GM12878 (cell line): Measurements from ENCODE around the gene MSL2. TPM values are rescaled to one million over a fixed set of nuclear protein-coding genes. Genes with fewer than 3 reads are reported as not detected.

ENCODE experiments used
- ATAC-seq: fragments of 200-7000 bp; cut with Tn5 transposase; 3 replicates; pipeline ENCODE4 v1.9.1; 2020; ENCODE audit warnings: mild to moderate bottlenecking, moderate library complexity
- BruUV-seq: library from RNA; stranded (reverse); fragments of 400-500 nt; replicated peaks from 2 replicates; lab custom pipeline; 2021; lab: Mats Ljungman, UMichigan
- CTCF ChIA-PET: fragments of 300-600 bp; sonication (Branson Sonifier 250); formaldehyde crosslinking; extraction: SDS; loops from one replicate; lab custom pipeline; 2021; ENCODE audit warnings: inconsistent platforms; lab: Yijun Ruan, JAX
- POLR2A ChIA-PET: fragments of 350-600 bp; formaldehyde crosslinking; extraction: SDS; loops from one replicate; lab custom pipeline; 2021; ENCODE audit warnings: inconsistent platforms; lab: Charles Lee
- RAD21 ChIA-PET: fragments of 300-600 bp; sonication (Branson Sonifier 250); formaldehyde crosslinking; loops from one replicate; lab custom pipeline; 2023; ENCODE audit warnings: antibody characterized with exemption; ENCODE audit not compliant: unreplicated experiment; lab: Charles Lee
- SMC1A ChIA-PET: fragments of 300-600 bp; sonication (Branson Sonifier 250); formaldehyde crosslinking; loops from one replicate; lab custom pipeline; 2023; ENCODE audit not compliant: unreplicated experiment, uncharacterized antibody; lab: Charles Lee
- DNase-seq: peaks from one replicate; pipeline ENCODE4 v3.0.0-alpha.2; 2011; ENCODE audit warnings: low read depth, low spot score
- FAIRE-seq: peaks from 3 replicates; lab custom pipeline; 2011; peaks lifted over from hg19 to GRCh38; lab: Jason Lieb, UNC
- H2AFZ ChIP-seq: 2 replicates; pipeline ENCODE4 v1.6.0; 2011; ENCODE audit warnings: low read depth, low read length, control low read depth; ENCODE audit not compliant: control insufficient read depth
- H3K27ac ChIP-seq: 2 replicates; pipeline ENCODE4 v1.5.1; 2011; ENCODE audit warnings: control low read depth; ENCODE audit not compliant: control insufficient read depth, insufficient read depth
- H3K27me3 ChIP-seq, 2 experiments: replicated peaks in 1 of 2; 2 replicates each; pipeline versions ENCODE4 v1.6.0 to v1.6.1; 2011; ENCODE audit warnings: low read length in 1 of 2; ENCODE audit not compliant: control insufficient read depth in 2 of 2, insufficient read depth in 2 of 2
- H3K36me3 ChIP-seq, 2 experiments: 2 replicates each; pipeline ENCODE4 v1.5.1; 2011; ENCODE audit warnings: low read length in 1 of 2; ENCODE audit not compliant: control insufficient read depth in 2 of 2, insufficient read depth in 2 of 2
- H3K4me1 ChIP-seq: 2 replicates; pipeline ENCODE4 v1.6.1; 2011; ENCODE audit warnings: mild to moderate bottlenecking, low read length, moderate library complexity, mixed read lengths; ENCODE audit not compliant: control insufficient read depth, insufficient read depth
- H3K4me2 ChIP-seq: 2 replicates; pipeline ENCODE4 v1.6.0; 2011; ENCODE audit warnings: control low read depth; ENCODE audit not compliant: control insufficient read depth, insufficient read depth
- H3K4me3 ChIP-seq: fragments of 200-600 bp; sonication (generic); 2 replicates; pipeline ENCODE4 v1.5.1; 2016
- H3K79me2 ChIP-seq: 2 replicates; pipeline ENCODE4 v1.6.0; 2011; ENCODE audit warnings: low read length; ENCODE audit not compliant: control insufficient read depth, insufficient read depth
- H3K9ac ChIP-seq: 2 replicates; pipeline ENCODE4 v1.8.0; 2011; ENCODE audit warnings: low read length, control low read depth, mixed read lengths; ENCODE audit not compliant: control insufficient read depth, insufficient read depth
- H3K9me3 ChIP-seq: replicated peaks from 3 replicates; pipeline ENCODE4 v1.5.1; 2011; ENCODE audit warnings: mild to moderate bottlenecking, low read length; ENCODE audit not compliant: control insufficient read depth, insufficient read depth
- H4K20me1 ChIP-seq: 2 replicates; pipeline ENCODE4 v1.6.0; 2011; ENCODE audit not compliant: control insufficient read depth, insufficient read depth
- BCL11A ChIP-seq: IDR thresholded peaks from 2 replicates; pipeline ENCODE4 v1.6.1; 2011; ENCODE audit warnings: low read depth, low read length
- BRCA1 ChIP-seq: IDR thresholded peaks from 2 replicates; pipeline ENCODE4 v1.6.1; 2011; ENCODE audit warnings: low read depth, low read length, improper control_type of control experiment
- DPF2 ChIP-seq: fragments of 450-650 bp; IDR thresholded peaks from 2 replicates; pipeline ENCODE4 v1.6.1; 2017; ENCODE audit warnings: mild to moderate bottlenecking
- EP300 ChIP-seq, 2 experiments: fragments of 150-350 bp in 1 of 2; IDR thresholded peaks; 2 replicates each; pipeline ENCODE4 v1.6.1; 2011 to 2012; ENCODE audit warnings: low read depth in 2 of 2, low read length in 2 of 2, borderline replicate concordance in 1 of 2, improper control_type of control experiment in 1 of 2, inconsistent platforms in 1 of 2; ENCODE audit not compliant: control insufficient read depth in 1 of 2
- GATAD2B ChIP-seq: fragments of 450-650 bp; conservative IDR thresholded peaks from 2 replicates; pipeline ENCODE4 v1.6.1; 2017; ENCODE audit warnings: low read depth, mild to moderate bottlenecking, moderate library complexity
- IKZF1 ChIP-seq: fragments of 450-650 bp; conservative IDR thresholded peaks from 2 replicates; pipeline ENCODE4 v1.6.1; 2017; ENCODE audit warnings: antibody characterized with exemption, mild to moderate bottlenecking
- MXI1 ChIP-seq: fragments of 150-350 bp; IDR thresholded peaks from 2 replicates; pipeline ENCODE4 v1.6.1; 2011; ENCODE audit warnings: low read depth, mild to moderate bottlenecking, inconsistent platforms, low read length, improper control_type of control experiment
- NRF1 ChIP-seq: conservative IDR thresholded peaks from 2 replicates; pipeline ENCODE4 v1.6.1; 2011; ENCODE audit warnings: mild to moderate bottlenecking, low read depth, low read length, improper control_type of control experiment
- POLR2A ChIP-seq: IDR thresholded peaks from 2 replicates; pipeline ENCODE4 v1.6.1; 2011; ENCODE audit warnings: low read depth, mild to moderate bottlenecking, low read length
- SIX5 ChIP-seq: IDR thresholded peaks from 2 replicates; pipeline ENCODE4 v1.6.1; 2011; ENCODE audit warnings: mild to moderate bottlenecking, low read depth, low read length, moderate library complexity; ENCODE audit not compliant: severe bottlenecking
- SP1 ChIP-seq: IDR thresholded peaks from one replicate; pipeline ENCODE4 v1.6.1; 2011; ENCODE audit warnings: low read depth, low read length
- SRF ChIP-seq, 2 experiments: IDR thresholded peaks; 2 replicates each; pipeline ENCODE4 v1.6.1; 2011; ENCODE audit warnings: low read depth in 2 of 2, low read length in 2 of 2, mild to moderate bottlenecking in 1 of 2, moderate library complexity in 1 of 2
- ZNF207 ChIP-seq: fragments of 450-650 bp; IDR thresholded peaks from 2 replicates; pipeline ENCODE4 v1.6.1; 2014; ENCODE audit warnings: antibody characterized with exemption, mild to moderate bottlenecking, borderline replicate concordance
- ZNF384 ChIP-seq: IDR thresholded peaks from 2 replicates; pipeline ENCODE4 v1.6.1; 2012; ENCODE audit warnings: low read depth, mild to moderate bottlenecking, low read length, improper control_type of control experiment, borderline replicate concordance
- WGBS: methylation state at CpG from one replicate; pipeline ENCODE4 v1.1.6; 2016; ENCODE audit warnings: low lambda C conversion rate; ENCODE audit not compliant: insufficient replicate concordance, insufficient coverage; ENCODE audit errors: missing lambda C conversion rate; 5-methylcytosine and 5-hydroxymethylcytosine counted together
- in situ Hi-C: fragments of 300-500 bp; cut with MboI; formaldehyde crosslinking; loops from 9 replicates; pipeline ENCODE4 v1.14.3; 2018; ENCODE audit warnings: mixed read lengths
- intact Hi-C: fragments of 100-400 bp; cut with micrococcal nuclease; formaldehyde crosslinking; loops from one replicate; pipeline ENCODE4 v1.14.2; 2022; ENCODE audit not compliant: unreplicated experiment
- polyA plus RNA-seq, 11 experiments: library from polyadenylated mRNA; depleted of rRNA in 4 of 11; unstranded in 6 of 11; stranded (reverse) in 5 of 11; fragments of >200 nt; fragmentation: Nextera tagmentation in 4 of 11; fragmentation: Illumina TruSeq in 1 of 11; extraction: Ambion mirVana in 4 of 11; extraction: Trizol in 1 of 11; gene quantifications; 1 replicate in 1 of 11; 2 replicates in 10 of 11; pipeline versions ENCODE4 v1.2.1 to v1.2.3, GENCODE V29; 2011 to 2016; ENCODE audit warnings: inconsistent platforms in 2 of 11, missing spikeins in 2 of 11, low read depth in 1 of 11
- total RNA-seq, 4 experiments: library from RNA; depleted of rRNA in 3 of 4; stranded (reverse); fragments of >200 nt in 3 of 4; fragmentation: Illumina TruSeq in 1 of 4; extraction: Trizol in 1 of 4; gene quantifications; 2 replicates each; pipeline versions ENCODE4 v1.2.1 to v1.2.3, GENCODE V29; 2013 to 2021
- TF ChIP-seq, protein P1 (sequence below): fragments of 150-350 bp; IDR thresholded peaks from 2 replicates; pipeline ENCODE4 v1.6.1; 2016; ENCODE audit warnings: low read depth, low read length
- TF ChIP-seq, protein P2 (sequence below), 3 experiments: IDR thresholded peaks in 2 of 3; conservative IDR thresholded peaks in 1 of 3; 2 replicates each; pipeline ENCODE4 v1.5.1; 2011; ENCODE audit warnings: low read depth in 3 of 3, low read length in 3 of 3, mild to moderate bottlenecking in 3 of 3, control low read depth in 2 of 3, moderate library complexity in 2 of 3, inconsistent platforms in 1 of 3, mixed read lengths in 1 of 3; ENCODE audit not compliant: control insufficient read depth in 2 of 3, insufficient read depth in 1 of 3; ENCODE audit errors: extremely low read depth in 1 of 3

MSL2 gene
- total and polyA plus RNA-seq, 10 of the 15 experiments (the other 5 are each of a cell fraction or from before 2014, with no cell fraction given), result 3.5 to 31.7 (median 10.5) TPM

DNA sequence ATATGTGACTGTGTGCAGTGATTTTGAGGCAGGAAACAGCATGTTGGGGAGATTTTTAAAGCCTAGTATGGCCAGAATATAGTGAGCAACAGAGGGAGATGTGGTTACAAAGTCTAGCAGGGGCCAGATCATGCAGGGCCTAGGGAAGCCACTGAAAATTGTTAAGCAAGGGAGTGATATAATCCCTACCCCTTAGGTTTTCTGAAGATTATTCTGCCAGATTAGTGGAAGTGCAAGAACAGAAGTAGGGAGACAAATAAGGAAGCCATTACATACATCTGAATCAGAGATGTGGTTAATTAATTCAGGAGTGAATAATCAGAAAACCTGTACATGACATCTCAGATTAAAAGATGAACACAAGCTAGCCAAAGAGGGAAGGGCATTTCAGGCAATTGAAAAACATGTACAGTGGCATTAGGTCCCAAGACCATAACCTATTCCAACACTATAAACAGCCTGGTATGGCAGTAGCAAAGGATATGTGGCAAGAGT is 54.8 kb downstream of the MSL2 start (continued):
- TF ChIP-seq, protein P1, sequence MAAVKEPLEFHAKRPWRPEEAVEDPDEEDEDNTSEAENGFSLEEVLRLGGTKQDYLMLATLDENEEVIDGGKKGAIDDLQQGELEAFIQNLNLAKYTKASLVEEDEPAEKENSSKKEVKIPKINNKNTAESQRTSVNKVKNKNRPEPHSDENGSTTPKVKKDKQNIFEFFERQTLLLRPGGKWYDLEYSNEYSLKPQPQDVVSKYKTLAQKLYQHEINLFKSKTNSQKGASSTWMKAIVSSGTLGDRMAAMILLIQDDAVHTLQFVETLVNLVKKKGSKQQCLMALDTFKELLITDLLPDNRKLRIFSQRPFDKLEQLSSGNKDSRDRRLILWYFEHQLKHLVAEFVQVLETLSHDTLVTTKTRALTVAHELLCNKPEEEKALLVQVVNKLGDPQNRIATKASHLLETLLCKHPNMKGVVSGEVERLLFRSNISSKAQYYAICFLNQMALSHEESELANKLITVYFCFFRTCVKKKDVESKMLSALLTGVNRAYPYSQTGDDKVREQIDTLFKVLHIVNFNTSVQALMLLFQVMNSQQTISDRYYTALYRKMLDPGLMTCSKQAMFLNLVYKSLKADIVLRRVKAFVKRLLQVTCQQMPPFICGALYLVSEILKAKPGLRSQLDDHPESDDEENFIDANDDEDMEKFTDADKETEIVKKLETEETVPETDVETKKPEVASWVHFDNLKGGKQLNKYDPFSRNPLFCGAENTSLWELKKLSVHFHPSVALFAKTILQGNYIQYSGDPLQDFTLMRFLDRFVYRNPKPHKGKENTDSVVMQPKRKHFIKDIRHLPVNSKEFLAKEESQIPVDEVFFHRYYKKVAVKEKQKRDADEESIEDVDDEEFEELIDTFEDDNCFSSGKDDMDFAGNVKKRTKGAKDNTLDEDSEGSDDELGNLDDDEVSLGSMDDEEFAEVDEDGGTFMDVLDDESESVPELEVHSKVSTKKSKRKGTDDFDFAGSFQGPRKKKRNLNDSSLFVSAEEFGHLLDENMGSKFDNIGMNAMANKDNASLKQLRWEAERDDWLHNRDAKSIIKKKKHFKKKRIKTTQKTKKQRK, result no peak
- no peak for TF ChIP-seq EP300 (IDR thresholded peaks at IDR 0.05; ENCODE audit: borderline replicate concordance in 1 of 2, control insufficient read depth in 1 of 2, low read depth in 2 of 2, low read length in 2 of 2)
- TF ChIP-seq MXI1, result no peak
- no peak for TF ChIP-seq ZNF384
- TF ChIP-seq NRF1, result no peak
- no peak for TF ChIP-seq POLR2A

DNA sequence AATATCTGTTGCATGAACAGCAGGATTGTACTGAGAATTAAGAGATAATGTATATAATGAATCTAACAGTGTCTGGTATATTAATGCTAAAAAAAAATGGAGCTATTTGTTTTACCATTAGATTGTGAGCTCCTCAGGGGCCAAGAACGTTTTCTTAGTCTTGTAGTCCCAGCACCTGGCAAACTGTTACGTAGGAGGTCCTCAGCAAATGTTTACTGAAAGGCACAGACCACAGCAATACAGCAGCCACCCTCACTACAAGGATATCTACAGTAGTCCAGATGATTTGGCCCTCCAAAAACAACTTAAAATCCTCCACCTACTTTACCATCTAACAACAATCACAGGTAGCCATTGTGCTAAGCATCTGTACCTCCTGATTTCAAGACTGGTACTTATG is 59.7 kb downstream of the MSL2 start:
- ATAC-seq (no peak), DNase-seq (no peak), FAIRE-seq (no peak)
- intact Hi-C loops (no loop called here), in situ Hi-C loops (no loop called here)
- Histone ChIP-seq H2AFZ (no peak overlapping the region), H3K27ac (no peak overlapping the region), H3K4me3 (no peak overlapping the region), H4K20me1 (no peaks in the 10 kb centered on the region), H3K27me3 (no peaks in the 10 kb centered on the region), H3K4me2 (no peak overlapping the region), H3K4me1 (no peaks in the 10 kb centered on the region), H3K9ac (no peak overlapping the region), H3K36me3 (no peaks in the 10 kb centered on the region), H3K9me3 (no peaks in the 10 kb centered on the region), H3K79me2 (no peaks in the 10 kb centered on the region)
- BruUV-seq, result no TSS peak
- RAD21 ChIA-PET, result interaction anchor here (0.9 kb wide), 1 partner anchor 61 kb away, joined by 3 read pairs; no protein-coding TSS in a partner anchor
- WGBS, result 72% methylated on average over 2 of the region's 2 CpGs
- SMC1A ChIA-PET, result interaction anchor here (1.0 to 1.6 kb wide), 2 partner anchors 9 to 12 kb away, joined by 4 to 5 read pairs; no protein-coding TSS in a partner anchor
- POLR2A ChIA-PET, result interaction anchor here (0.7 kb wide), 1 partner anchor 1594 kb away, joined by 5 read pairs; no protein-coding TSS in a partner anchor
- CTCF ChIA-PET, result interaction anchor here (0.7 kb wide), 1 partner anchor 35 kb away, joined by 3 read pairs; no protein-coding TSS in a partner anchor
- TF ChIP-seq, protein P2, sequence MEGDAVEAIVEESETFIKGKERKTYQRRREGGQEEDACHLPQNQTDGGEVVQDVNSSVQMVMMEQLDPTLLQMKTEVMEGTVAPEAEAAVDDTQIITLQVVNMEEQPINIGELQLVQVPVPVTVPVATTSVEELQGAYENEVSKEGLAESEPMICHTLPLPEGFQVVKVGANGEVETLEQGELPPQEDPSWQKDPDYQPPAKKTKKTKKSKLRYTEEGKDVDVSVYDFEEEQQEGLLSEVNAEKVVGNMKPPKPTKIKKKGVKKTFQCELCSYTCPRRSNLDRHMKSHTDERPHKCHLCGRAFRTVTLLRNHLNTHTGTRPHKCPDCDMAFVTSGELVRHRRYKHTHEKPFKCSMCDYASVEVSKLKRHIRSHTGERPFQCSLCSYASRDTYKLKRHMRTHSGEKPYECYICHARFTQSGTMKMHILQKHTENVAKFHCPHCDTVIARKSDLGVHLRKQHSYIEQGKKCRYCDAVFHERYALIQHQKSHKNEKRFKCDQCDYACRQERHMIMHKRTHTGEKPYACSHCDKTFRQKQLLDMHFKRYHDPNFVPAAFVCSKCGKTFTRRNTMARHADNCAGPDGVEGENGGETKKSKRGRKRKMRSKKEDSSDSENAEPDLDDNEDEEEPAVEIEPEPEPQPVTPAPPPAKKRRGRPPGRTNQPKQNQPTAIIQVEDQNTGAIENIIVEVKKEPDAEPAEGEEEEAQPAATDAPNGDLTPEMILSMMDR (IDR thresholded peaks at IDR 0.05 in 2 of 3, conservative IDR thresholded peaks at IDR 0.05 in 1 of 3; ENCODE audit: control insufficient read depth in 2 of 3, extremely low read depth in 1 of 3, insufficient read depth in 1 of 3, low read depth in 3 of 3, low read length in 3 of 3), result no peak
- no peak for TF ChIP-seq SRF (IDR thresholded peaks at IDR 0.05; ENCODE audit: low read depth in 2 of 2, low read length in 2 of 2)
- TF ChIP-seq BCL11A, result no peak
- TF ChIP-seq SP1, result no peak
- TF ChIP-seq BRCA1, result no peak
- TF ChIP-seq GATAD2B, result no peak
- no peak for TF ChIP-seq ZNF207
- TF ChIP-seq IKZF1, result no peak
- no peak for TF ChIP-seq SIX5
- TF ChIP-seq NRF1, result no peak
- no peak for TF ChIP-seq DPF2
